Keratinocyte (primary cell): Measurements from ENCODE around the gene PHLPP1. TPM values are rescaled to one million over a fixed set of nuclear protein-coding genes. Genes with fewer than 3 reads are reported as not detected.

Experiments used
- DNase-seq: peaks from one replicate; pipeline ENCODE4 v3.0.0-alpha.2; 2011; ENCODE audit warnings: low read depth, missing footprints, low spot score
- FAIRE-seq: peaks from 2 replicates; lab custom pipeline; 2011; peaks lifted over from hg19 to GRCh38; lab: Jason Lieb, UNC
- H2AFZ ChIP-seq: 2 replicates; pipeline ENCODE4 v1.6.0; 2012; ENCODE audit warnings: low read length, control low read depth, inconsistent platforms; ENCODE audit not compliant: control insufficient read depth
- H3K27ac ChIP-seq: 2 replicates; pipeline ENCODE4 v1.5.1; 2011; ENCODE audit warnings: low read length; ENCODE audit not compliant: control insufficient read depth, insufficient read depth
- H3K27me3 ChIP-seq: 3 replicates; pipeline ENCODE4 v1.6.0; 2011; ENCODE audit warnings: low read length; ENCODE audit not compliant: control insufficient read depth, insufficient read depth; ENCODE audit errors: extremely low read depth
- H3K36me3 ChIP-seq, 2 experiments: 2 replicates in 1 of 2; 3 replicates in 1 of 2; pipeline ENCODE4 v1.5.1; 2011; ENCODE audit warnings: low read length in 2 of 2, mild to moderate bottlenecking in 1 of 2; ENCODE audit not compliant: control insufficient read depth in 2 of 2, insufficient read depth in 2 of 2; ENCODE audit errors: extremely low read depth in 1 of 2
- H3K4me1 ChIP-seq: 3 replicates; pipeline ENCODE4 v1.5.1; 2011; ENCODE audit warnings: low read length; ENCODE audit not compliant: control insufficient read depth, insufficient read depth; ENCODE audit errors: extremely low read depth
- H3K4me2 ChIP-seq: 3 replicates; pipeline ENCODE4 v1.6.0; 2011; ENCODE audit warnings: low read depth, low read length; ENCODE audit not compliant: control insufficient read depth, insufficient read depth; ENCODE audit errors: extremely low read depth
- H3K4me3 ChIP-seq, 3 experiments: fragments of 200-600 bp in 1 of 3; sonication (generic) in 1 of 3; 2 replicates in 2 of 3; 3 replicates in 1 of 3; pipeline ENCODE4 v1.5.1; 2011 to 2016; ENCODE audit warnings: low read length in 3 of 3, mild to moderate bottlenecking in 3 of 3, control low read depth in 2 of 3, inconsistent platforms in 1 of 3, low read depth in 1 of 3, mixed read lengths in 1 of 3, mixed run types in 1 of 3, moderate library complexity in 1 of 3; ENCODE audit not compliant: control insufficient read depth in 2 of 3, insufficient read depth in 2 of 3; ENCODE audit errors: extremely low read depth in 1 of 3
- H3K79me2 ChIP-seq: 2 replicates; pipeline ENCODE4 v1.6.0; 2012; ENCODE audit warnings: low read length; ENCODE audit not compliant: control insufficient read depth, insufficient read depth
- H3K9ac ChIP-seq: 3 replicates; pipeline ENCODE4 v1.6.0; 2011; ENCODE audit warnings: low read length; ENCODE audit not compliant: control insufficient read depth, insufficient read depth; ENCODE audit errors: extremely low read depth
- H3K9me1 ChIP-seq: 3 replicates; pipeline ENCODE4 v1.6.0; 2011; ENCODE audit warnings: low read length; ENCODE audit not compliant: control insufficient read depth, insufficient read depth; ENCODE audit errors: extremely low read depth
- H3K9me3 ChIP-seq: 2 replicates; pipeline ENCODE4 v1.5.1; 2012; ENCODE audit warnings: low read depth, low read length; ENCODE audit not compliant: control insufficient read depth
- H4K20me1 ChIP-seq: 3 replicates; pipeline ENCODE4 v1.6.0; 2011; ENCODE audit warnings: low read length; ENCODE audit not compliant: control insufficient read depth, insufficient read depth; ENCODE audit errors: extremely low read depth
- EZH2 ChIP-seq: IDR thresholded peaks from one replicate; pipeline ENCODE4 v1.6.1; 2012; ENCODE audit warnings: inconsistent platforms, mild to moderate bottlenecking, low read length, moderate library complexity
- dilution Hi-C: fragments of 300-500 bp; cut with MboI; formaldehyde crosslinking; loops from one replicate; pipeline ENCODE4 v1.7.0; 2020; ENCODE audit warnings: low sequenced_read_pairs; ENCODE audit not compliant: extremely low pct_ligation_motif_present
- polyA plus RNA-seq, 5 experiments: library from polyadenylated mRNA; depleted of rRNA in 3 of 5; stranded (reverse) in 3 of 5; stranded (forward) in 1 of 5; unstranded in 1 of 5; fragments of >200 nt; gene quantifications; 1 replicate in 1 of 5; 2 replicates in 3 of 5; 3 replicates in 1 of 5; pipeline versions ENCODE4 v1.2.1 to v1.2.3, GENCODE V29; 2011 to 2012; ENCODE audit warnings: missing spikeins in 2 of 5, low read depth in 1 of 5, low replicate concordance in 1 of 5
- TF ChIP-seq, protein P1 (sequence below), 3 experiments: IDR thresholded peaks in 1 of 3; conservative IDR thresholded peaks in 1 of 3; optimal IDR thresholded peaks in 1 of 3; 2 replicates in 2 of 3; 3 replicates in 1 of 3; pipeline versions ENCODE3 to v1.5.1; 2011; ENCODE audit warnings: low read length in 3 of 3, mild to moderate bottlenecking in 3 of 3, moderate library complexity in 2 of 3, control low read depth in 1 of 3, inconsistent platforms in 1 of 3; ENCODE audit not compliant: insufficient read depth in 2 of 3; ENCODE audit errors: extremely low read depth in 1 of 3

PHLPP1 gene
- polyA plus RNA-seq, 1 donor (not counting 4 experiments of a cell fraction or from before 2014, with no cell fraction given) = 8.4 TPM

DNA sequence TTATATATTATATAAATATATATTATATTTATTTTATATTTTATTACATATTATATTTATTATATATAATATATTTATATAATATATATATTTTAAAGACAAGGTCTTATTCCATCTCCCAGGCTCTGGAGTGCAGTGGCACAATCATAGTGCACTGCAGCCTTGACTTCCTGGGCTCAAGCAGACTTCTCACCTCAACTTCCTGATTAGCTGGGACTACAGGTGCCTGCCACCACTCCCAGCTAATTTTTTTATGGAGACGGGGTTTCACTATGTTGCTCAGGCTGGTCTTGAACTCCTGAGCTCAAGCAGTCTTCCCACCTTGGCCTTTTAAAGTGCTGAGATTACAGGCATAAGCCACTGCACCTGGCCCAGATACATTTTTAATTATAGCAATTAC, 110.0 kb downstream of the PHLPP1 start:
- H3K27me3 ChIP-seq = no peaks in the 10 kb centered on the region

DNA sequence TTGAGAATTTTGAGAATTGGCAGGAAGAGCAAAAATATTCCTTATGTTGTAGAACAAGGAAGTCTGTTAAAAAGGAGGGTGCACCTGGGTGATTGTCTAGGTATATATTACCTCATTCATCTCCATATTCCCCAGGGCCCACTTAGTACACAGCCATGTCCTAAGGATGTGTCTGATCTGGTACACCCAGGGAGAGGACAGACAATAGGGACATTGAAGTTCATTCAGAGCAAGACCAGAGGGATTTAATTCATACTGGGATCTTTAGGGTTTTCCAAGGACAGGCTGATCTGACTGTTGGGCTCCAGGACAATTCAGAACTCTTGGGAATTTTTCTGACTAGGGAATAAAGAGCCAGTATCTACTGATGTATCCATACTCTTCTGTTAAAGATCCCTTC, 112.1 kb downstream of the PHLPP1 start:
- H2AFZ ChIP-seq = no peak overlapping the region
- H4K20me1 ChIP-seq = no peaks in the 10 kb centered on the region
- no peaks in the 10 kb centered on the region for H3K79me2 ChIP-seq
- peaks cover 0 to 6% of the 10 kb centered on the region in 2 experiments for H3K36me3 ChIP-seq
- no peak overlapping the region for H3K4me2 ChIP-seq
- peaks cover 3% of the 10 kb centered on the region for H3K4me1 ChIP-seq
- dilution Hi-C loops = no loop called here
- H3K9me1 ChIP-seq = no peaks in the 10 kb centered on the region
- no peak overlapping the region for H3K27ac ChIP-seq
- FAIRE-seq = no peak
- H3K9me3 ChIP-seq = no peaks in the 10 kb centered on the region
- no peak for TF ChIP-seq EZH2
- TF ChIP-seq, protein P1, sequence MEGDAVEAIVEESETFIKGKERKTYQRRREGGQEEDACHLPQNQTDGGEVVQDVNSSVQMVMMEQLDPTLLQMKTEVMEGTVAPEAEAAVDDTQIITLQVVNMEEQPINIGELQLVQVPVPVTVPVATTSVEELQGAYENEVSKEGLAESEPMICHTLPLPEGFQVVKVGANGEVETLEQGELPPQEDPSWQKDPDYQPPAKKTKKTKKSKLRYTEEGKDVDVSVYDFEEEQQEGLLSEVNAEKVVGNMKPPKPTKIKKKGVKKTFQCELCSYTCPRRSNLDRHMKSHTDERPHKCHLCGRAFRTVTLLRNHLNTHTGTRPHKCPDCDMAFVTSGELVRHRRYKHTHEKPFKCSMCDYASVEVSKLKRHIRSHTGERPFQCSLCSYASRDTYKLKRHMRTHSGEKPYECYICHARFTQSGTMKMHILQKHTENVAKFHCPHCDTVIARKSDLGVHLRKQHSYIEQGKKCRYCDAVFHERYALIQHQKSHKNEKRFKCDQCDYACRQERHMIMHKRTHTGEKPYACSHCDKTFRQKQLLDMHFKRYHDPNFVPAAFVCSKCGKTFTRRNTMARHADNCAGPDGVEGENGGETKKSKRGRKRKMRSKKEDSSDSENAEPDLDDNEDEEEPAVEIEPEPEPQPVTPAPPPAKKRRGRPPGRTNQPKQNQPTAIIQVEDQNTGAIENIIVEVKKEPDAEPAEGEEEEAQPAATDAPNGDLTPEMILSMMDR (optimal IDR thresholded peaks at IDR 0.05 in 1 of 3, IDR thresholded peaks at IDR 0.05 in 1 of 3, conservative IDR thresholded peaks at IDR 0.05 in 1 of 3; ENCODE audit: extremely low read depth in 1 of 3, insufficient read depth in 2 of 3, low read length in 3 of 3) = no peak
- no peak overlapping the region for H3K9ac ChIP-seq
- no peak for DNase-seq
- H3K27me3 ChIP-seq = no peaks in the 10 kb centered on the region
- H3K4me3 ChIP-seq = no peak overlapping the region

More for the DNA sequence above, 110.0 kb downstream of the PHLPP1 start:
- peaks cover 0 to 6% of the 10 kb centered on the region in 2 experiments for H3K36me3 ChIP-seq
- no peaks in the 10 kb centered on the region for H3K4me1 ChIP-seq
- H3K4me2 ChIP-seq = no peak overlapping the region
- no peaks in the 10 kb centered on the region for H3K9me1 ChIP-seq
- H2AFZ ChIP-seq = no peak overlapping the region
- H3K9ac ChIP-seq = no peak overlapping the region
- H3K4me3 ChIP-seq = no peak overlapping the region
- H3K27ac ChIP-seq = no peak overlapping the region
- FAIRE-seq (no peak), DNase-seq (no peak)
- dilution Hi-C loops = no loop called here
- H4K20me1 ChIP-seq = no peaks in the 10 kb centered on the region
- H3K79me2 ChIP-seq = no peaks in the 10 kb centered on the region
- H3K9me3 ChIP-seq = no peaks in the 10 kb centered on the region
- no peak for TF ChIP-seq EZH2
- TF ChIP-seq, protein P1 (optimal IDR thresholded peaks at IDR 0.05 in 1 of 3, IDR thresholded peaks at IDR 0.05 in 1 of 3, conservative IDR thresholded peaks at IDR 0.05 in 1 of 3; ENCODE audit: extremely low read depth in 1 of 3, insufficient read depth in 2 of 3, low read length in 3 of 3) = no peak
